Stimulated activated CD8-positive, alpha-beta memory T cell treated with anti-CD3 and anti-CD28 coated beads, Interleukin-12 subunit alpha, Interleukin-12 subunit beta, amount 100 ng/mL, for 24 hours (primary cell): ENCODE results near the gene MUS81.

Experiments used
- DNase-seq: peaks from one replicate; pipeline ENCODE4 v3.0.0-alpha.2; 2020; ENCODE audit errors: extremely low read depth

Gene MUS81

GRCh38 chr11:65892661-65893317 lies 32.6 kb downstream of the MUS81 start:
- DNase-seq = no peak

- no peak for DNase-seq
Measured at GRCh38 chr11:65894034-65894591, 33.9 kb downstream of the MUS81 start.

DNA sequence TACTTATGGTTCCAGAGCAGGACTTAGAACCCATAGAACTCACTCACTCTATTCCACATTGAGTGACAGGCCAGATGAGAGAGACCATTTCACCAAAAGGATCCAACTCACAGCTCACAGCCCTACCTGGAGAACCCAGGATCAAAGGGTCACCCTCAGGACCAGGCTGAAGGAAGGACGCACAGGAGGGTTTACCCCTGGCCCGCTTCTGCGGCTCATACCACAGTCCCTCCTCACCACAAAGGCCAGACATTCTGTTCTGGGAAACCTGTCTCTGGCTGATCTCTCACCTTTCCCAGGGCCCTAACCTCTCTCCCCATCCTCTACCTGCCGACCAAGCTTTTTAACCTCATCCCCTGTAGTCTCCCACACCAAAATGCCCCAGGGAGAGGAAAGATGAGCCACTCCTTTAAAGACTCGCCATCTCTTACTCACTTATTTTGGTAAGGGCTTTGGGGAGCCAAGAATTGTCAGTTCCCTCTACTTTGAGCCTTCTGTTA lies 35.3 kb downstream of the MUS81 start:
- DNase-seq = no peak

DNA sequence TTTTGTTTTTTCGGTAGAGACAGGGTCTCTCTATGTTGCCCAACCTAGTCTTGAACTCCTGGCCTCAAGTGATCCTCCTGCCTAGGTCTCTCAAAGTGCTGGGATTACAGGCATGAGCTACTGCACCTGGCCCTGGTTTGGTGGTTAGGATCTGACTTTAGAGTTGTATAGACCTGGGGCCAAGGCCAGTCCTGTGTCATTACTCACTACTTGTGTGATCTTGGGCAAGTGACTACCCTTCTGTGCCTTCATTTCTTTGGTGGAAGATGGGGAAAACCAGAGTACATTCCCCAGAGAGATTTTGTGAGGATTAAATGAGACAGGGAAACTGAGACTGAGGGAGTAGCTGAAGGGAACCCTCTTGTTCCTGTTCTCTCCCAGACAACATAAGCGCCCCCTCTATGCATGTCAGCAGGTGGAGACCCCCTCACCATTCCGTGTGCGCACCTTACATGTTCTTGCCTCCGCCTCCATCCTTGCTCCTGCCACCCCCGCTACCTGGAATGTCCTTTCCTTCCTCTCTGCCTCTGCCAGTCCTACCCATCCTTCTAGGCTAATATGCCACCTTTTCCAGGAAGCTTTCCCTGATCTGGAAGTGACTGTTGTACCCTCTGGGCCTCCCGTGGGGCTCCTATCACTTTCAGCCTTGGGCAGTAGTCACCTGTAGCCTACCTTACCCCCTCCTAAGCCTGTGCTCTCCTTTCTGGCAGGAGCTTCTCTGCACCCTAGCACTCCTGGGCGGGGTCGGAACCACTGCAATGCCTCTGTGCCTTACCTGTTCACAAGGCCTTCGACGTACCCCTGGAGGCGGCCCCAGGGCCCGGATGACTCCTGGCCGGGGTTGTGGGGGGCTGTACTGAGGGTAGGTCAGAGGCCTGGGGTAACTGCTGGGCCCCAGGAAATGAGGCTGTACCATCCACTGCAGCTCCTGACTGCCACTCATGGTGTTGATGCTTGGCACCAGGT lies 36.1 kb downstream of the MUS81 start:
- no peak for DNase-seq

- DNase-seq = no peak
Measured at GRCh38 chr11:65897020-65897471, 36.8 kb downstream of the MUS81 start.

GRCh38 chr11:65898656-65899355 lies 38.6 kb downstream of the MUS81 start:
- no peak for DNase-seq

GRCh38 chr11:65899356-65900124 lies 39.3 kb downstream of the MUS81 start:
- no peak for DNase-seq

DNA sequence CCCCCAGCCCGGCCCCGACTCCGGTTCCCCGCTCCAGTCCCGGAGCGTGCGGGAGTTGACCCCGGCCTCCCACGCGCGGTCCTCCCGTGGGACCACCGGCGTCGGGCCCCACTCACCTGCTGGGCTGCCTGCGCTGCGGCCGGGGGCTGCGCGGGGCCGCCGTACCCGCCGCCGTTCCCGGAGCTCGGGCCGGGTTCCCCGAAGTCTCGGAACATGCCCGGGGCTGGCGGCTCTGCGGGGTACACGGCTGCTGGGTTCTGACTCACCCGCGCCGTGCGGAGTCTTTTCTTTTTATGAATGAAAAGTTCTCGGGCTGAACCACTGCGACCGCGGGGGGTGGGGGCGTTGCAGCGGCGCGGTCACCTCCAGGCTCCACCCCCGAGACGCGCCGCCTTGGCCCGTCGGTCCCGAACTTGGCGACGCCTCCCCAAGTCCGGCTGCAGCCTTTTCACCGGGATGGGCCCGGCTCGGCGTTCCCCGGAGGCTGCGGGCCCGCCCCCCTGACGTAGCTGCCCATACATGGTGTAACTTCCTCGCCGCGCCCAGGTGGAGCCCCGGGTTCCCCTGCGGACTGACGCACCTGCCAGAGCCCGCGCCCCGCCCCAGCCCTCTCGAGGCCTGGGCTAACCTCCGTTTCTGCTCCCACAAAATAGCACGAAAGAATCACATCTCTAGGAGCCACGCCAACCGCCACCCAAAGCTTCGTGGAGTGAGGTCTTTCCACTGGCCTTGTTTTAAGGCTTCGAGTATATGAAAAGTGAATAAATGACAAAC lies 40.1 kb downstream of the MUS81 start, which contains the start of gene FOSL1:
TSS of gene FOSL1 (minus strand) at position 264 of the 774 bp plus-strand sequence. CDS start at position 215, 49 bp downstream.
- DNase-seq = peak; percentile 88

DNA sequence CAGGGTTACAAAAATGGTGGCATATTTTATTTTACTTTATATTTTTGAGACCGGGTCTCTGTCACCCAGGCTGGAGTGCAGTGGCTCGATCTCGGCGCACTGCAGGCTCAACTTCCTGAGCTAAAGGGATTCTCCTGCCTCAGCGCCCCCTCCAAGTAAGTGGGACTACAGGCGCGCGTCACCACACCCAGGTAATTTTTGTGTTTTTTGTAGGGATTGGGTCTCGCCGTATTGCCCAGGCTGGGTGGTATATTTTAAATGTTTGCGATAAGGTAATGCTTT lies 40.6 kb downstream of the MUS81 start:
- DNase-seq = no peak

GRCh38 chr11:65903068-65903481 lies 42.8 kb downstream of the MUS81 start:
- DNase-seq = no peak

GRCh38 chr11:65903715-65904114 lies 43.5 kb downstream of the MUS81 start:
- no peak for DNase-seq

GRCh38 chr11:65906602-65907001 lies 46.4 kb downstream of the MUS81 start:
- no peak for DNase-seq

DNA sequence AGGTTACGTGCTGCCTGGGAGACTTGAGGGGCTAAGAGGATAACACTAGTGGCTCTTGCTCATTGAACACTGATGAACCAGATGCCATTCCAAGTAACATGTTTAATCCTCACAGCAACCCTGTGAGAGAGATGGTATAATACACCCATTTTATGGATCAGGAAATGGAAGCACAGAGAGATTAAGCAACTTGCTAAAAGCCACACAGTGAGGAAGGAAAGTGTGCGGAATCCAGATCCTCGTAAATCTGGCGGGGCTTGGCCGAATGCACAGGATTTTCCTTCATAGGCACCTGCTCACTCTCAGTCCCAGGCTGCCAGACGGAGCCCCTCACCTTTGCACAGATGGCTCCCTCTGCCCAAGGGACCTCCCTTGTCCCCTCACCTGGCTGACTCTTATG lies 47.6 kb downstream of the MUS81 start:
- no peak for DNase-seq

DNA sequence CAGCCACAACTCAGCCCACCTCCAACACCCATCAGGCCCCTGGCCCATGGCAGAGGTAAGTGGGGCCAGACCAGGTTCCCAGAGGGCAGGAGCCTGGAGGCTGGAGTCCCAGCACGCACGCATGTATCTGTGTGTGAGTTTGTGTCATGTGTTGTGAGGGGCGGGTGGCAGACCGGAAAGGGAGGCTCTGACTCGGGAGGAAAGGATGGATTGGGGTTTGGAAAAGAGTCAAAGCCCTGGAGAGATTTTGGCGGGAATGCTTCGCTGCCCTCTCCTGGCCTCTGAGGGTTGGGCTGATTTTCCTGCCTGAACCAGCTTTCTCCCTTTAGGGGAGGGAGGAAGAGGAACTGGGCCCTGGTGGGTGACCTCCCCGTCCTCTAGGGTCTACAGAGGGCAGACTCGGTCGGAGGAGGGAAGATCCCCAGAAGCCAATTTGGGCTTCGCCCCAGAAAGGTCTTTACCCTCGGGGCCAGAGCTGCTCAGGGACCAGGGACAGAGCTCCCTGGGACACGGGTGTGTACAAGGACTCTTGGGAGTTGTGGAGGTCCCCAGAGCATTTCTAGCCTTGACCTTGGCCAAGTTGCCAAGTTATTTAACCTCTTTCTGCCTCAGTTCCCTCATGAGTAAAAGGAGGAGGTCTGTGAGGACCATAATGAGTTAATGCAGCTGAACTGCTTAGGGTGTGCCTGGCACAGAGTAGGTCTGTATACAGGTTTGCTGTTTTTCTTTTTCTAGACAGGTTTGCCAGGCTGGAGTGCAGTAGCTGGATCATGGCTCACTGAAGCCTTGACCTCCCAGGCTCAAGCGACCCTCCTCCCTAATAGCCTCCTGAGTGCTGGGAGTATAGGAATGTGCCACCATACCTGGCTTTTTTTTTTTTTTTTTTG lies 51.7 kb downstream of the MUS81 start:
- DNase-seq = no peak

GRCh38 chr11:65912845-65913244 lies 52.6 kb downstream of the MUS81 start:
- DNase-seq = no peak

- DNase-seq = no peak
Measured at GRCh38 chr11:65915101-65915820, 55.0 kb downstream of the MUS81 start.

- DNase-seq = no peak
Measured at GRCh38 chr11:65915821-65916251, 55.6 kb downstream of the MUS81 start.
